GM08714 (cell line): ENCODE results near the gene KRTAP4-16.
"Not testable (repeated sequence)": the region's sequence is repeated elsewhere in the genome, so short reads cannot be mapped to it uniquely, and the experiment has no call there.

ENCODE experiments used
- H3K4me3 ChIP-seq: fragments of 200-500 bp; sonication (Bioruptor generic); 2 replicates; pipeline ENCODE4 v1.5.1; 2014; ENCODE audit warnings: mild to moderate bottlenecking, low read length, inconsistent platforms
- ZNF274 ChIP-seq: IDR thresholded peaks from 2 replicates; pipeline ENCODE4 v1.6.1; 2012; ENCODE audit warnings: mild to moderate bottlenecking, low read depth, low read length

Gene KRTAP4-16

GRCh38 chr17:41065829-41066624 is 36.0 kb downstream of the KRTAP4-16 start, which contains the start of gene KRTAP2-4:
Gene KRTAP2-4 (minus strand): TSS chr17:41065879. CDS start chr17:41065845, 34 bp downstream.
- no peak for TF ChIP-seq ZNF274
- H3K4me3 ChIP-seq = no peak within 1 kb of the TSS

GRCh38 chr17:41065016-41065689 is 36.9 kb downstream of the KRTAP4-16 start:
- not testable (repeated sequence) for H3K4me3 ChIP-seq

GRCh38 chr17:41064301-41064700 is 37.7 kb downstream of the KRTAP4-16 start:
- no peak for TF ChIP-seq ZNF274
- H3K4me3 ChIP-seq = no peak overlapping the region

- no peak for TF ChIP-seq ZNF274
- no peak overlapping the region for H3K4me3 ChIP-seq
These were observed 38.6 kb downstream of the KRTAP4-16 start for GRCh38 chr17:41063449-41063848.

GRCh38 chr17:41061964-41062363 is 40.0 kb downstream of the KRTAP4-16 start:
- no peak for TF ChIP-seq ZNF274
- H3K4me3 ChIP-seq = no peak overlapping the region

DNA sequence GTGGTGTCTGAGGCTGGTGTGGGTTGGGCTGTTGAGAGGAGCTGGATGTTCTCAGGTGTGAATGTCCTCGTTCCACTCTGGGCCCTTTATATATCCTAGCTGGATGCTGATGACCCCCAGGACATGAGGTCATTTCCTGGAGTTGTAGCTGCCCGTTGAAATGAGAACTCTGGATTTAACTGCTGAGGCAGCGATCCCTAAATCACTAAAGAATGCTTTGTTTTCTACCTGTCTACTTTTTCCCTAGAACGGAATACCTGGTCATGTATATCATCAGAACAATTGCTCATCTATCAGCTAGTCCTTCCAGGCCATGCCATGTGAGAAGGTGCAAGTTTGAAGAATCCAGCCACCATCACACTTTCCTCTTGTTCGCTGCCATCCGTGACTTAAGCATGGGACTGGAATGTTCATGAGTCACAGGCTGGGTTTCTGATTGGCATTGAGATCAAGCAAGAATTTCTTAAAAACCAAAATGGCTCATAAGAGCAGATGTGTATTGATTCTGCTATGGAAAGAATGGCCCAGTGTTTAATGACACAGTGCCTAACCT is 41.9 kb downstream of the KRTAP4-16 start, which contains the start of gene KRTAP2-3:
Gene KRTAP2-3, minus strand, starts transcription at position 63 of the 553 bp plus-strand sequence. CDS start 64 bp downstream, outside the sequence.
- no peak for TF ChIP-seq ZNF274
- no peak within 1 kb of the TSS for H3K4me3 ChIP-seq

DNA sequence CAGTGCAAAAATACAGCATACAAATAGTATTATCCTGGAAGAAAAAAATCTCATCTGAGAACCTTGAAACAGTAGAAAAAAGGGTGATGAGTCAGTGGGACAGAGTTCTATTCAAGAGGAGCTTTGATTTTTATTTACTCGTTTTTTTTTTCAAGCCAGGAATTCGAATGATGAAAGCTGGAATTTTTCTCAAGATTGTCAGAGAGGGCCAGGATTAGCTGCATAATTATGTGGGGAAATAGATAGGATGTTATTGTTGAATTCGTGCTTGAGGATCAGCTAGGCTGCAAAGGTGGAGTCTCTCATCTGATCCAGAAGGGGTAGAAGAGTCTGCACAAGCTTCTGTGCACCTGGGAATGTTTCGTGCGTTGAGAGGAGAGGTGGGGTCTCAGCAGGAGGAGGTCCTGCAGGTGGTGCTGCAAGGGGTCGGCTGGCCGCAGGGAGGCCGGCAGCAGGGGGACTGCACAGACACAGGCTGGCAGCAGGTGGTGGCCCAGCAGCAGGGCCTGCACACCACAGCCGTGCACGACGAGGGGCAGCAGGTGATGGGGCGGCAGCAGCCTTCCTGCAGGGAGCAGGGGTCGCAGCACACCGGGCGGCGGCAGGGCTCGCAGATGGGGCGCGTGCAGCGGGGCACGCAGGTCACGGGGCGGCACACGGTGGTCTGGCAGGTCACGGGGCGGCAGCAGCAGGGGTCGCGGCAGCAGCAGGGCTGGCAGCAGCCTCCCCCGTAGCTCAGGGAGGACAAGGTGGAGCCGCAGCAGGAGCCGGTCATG is 42.5 kb downstream of the KRTAP4-16 start:
- not testable (repeated sequence) for H3K4me3 ChIP-seq

DNA sequence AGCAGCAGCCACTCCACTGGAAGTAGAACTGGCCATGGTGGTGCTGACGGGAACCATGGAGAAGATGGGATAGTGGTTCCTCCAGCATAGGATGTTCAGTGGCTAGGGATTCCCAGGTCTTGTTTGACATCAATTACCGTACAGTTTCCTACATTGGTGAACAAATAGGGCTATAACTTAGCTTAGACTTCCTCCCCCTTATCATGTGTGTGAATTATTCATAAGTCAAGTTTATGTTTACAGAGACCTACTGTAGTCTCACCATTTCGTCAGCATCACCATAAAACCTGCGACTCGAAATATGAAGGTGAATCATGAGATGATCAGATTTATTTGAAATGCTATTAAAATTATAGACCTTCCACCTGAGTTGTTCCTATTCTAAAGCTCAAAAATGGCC is 43.3 kb downstream of the KRTAP4-16 start:
- H3K4me3 ChIP-seq = no peak overlapping the region
- no peak for TF ChIP-seq ZNF274

DNA sequence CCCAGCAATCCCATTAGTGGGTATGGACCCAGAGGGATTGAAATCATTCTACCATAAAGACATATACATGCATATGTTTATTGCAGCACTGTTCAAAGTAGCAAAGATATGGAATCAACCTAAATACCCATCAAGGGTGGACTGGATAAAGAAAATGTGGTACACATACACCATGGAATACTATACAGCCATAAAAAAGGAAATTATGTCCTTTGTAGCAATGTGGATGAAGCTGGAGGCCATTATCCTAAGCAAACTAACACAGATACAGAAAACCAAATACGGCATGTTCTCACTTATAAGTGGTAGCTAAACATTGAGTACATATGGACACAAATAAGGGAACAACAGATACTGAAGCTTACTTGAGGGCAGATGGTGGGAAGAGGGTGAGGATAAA is 44.5 kb downstream of the KRTAP4-16 start:
- TF ChIP-seq ZNF274 = no peak
- no peak overlapping the region for H3K4me3 ChIP-seq

DNA sequence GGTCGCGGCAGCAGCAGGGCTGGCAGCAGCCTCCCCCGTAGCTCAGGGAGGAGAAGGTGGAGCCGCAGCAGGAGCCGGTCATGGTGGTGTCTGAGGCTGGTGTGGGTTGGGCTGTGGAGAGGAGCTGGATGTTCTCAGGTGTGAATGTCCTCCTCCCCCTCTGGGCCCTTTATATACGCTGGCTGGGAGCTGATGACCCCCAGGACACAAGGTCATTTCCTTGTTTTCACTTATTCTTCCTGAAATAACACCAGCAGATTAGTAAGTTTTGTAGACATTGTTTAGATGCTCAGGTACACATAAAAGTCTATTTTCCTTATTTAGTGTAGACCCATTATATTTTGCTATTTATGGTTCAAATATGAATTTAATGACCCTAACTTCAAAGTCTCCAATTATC is 46.9 kb downstream of the KRTAP4-16 start, which contains the start of gene KRTAP2-2:
Gene KRTAP2-2, minus strand, starts transcription at position 101 of the 400 bp plus-strand sequence. Its CDS starts 19 bp downstream, at position 82.
- not testable (repeated sequence) for H3K4me3 ChIP-seq

DNA sequence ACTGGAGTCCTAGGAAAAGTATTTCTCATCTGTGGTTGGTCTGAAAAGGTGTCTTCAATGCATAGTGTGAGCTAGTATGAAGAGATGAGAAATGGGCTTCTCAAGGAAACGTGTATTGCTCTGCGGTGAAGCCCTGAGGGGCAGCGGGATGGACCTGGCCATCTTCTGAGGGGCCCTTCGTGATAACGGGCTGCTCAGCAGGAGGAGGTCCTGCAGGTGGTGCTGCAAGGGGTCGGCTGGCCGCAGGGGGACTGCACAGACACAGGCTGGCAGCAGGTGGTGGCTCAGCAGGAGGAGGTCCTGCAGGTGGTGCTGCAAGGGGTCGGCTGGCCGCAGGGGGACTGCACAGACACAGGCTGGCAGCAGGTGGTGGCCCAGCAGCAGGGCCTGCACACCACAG is 47.5 kb downstream of the KRTAP4-16 start:
- H3K4me3 ChIP-seq = not testable (repeated sequence)

GRCh38 chr17:41054025-41054424 is 48.0 kb downstream of the KRTAP4-16 start:
- no peak overlapping the region for H3K4me3 ChIP-seq
- TF ChIP-seq ZNF274 = no peak

DNA sequence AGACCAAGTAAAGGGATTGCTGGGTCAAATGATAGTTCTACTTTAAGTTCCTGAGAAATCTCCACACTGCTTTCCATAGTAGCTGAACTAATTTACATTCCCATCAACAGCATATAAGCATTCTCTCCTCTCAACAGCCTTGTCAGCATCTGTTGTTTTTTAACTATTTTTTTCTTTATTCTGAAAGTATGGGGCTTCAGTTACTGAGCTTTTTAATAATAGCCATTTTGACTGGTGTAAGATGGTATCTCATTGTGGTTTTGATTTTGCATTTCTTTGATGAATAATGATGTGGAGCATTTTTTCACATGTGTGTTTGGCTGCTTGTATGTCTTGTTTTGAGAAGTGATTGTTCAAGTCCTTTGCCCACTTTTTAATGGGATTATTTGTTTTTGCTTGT is 49.4 kb downstream of the KRTAP4-16 start:
- no peak overlapping the region for H3K4me3 ChIP-seq
- TF ChIP-seq ZNF274 = no peak
